ENCODE results near the gene KRT2. TPM values are rescaled to one million over a fixed set of nuclear protein-coding genes. Genes with fewer than 3 reads are reported as not detected.

The KRT2 gene
- total and polyA plus RNA-seq, 2 donors (not counting 1 experiment from before 2014, with no cell fraction given), result 0.04 TPM; not detected in 1

- no peak for ATAC-seq (ENCODE audit: low read depth)
- H3K4me1 Mint-ChIP-seq, result no peaks in the 10 kb centered on the region
- H3K27me3 Mint-ChIP-seq, result peaks cover 16% of the 10 kb centered on the region
- Histone ChIP-seq H3K27me3 (replicated peaks in 1 of 4; ENCODE audit: control extremely low read depth in 1 of 4, control insufficient read depth in 3 of 4, insufficient read depth in 4 of 4, low read length in 3 of 4) (peaks cover 0 to 4% (median 0%) of the 10 kb centered on the region in 4 experiments), H3K4me1 (ENCODE audit: control insufficient read depth in 2 of 2, insufficient read depth in 2 of 2, low read length in 2 of 2) (no peaks in the 10 kb centered on the region), H3K36me3 (replicated peaks in 1 of 2; ENCODE audit: control extremely low read depth in 1 of 2, control insufficient read depth in 1 of 2, extremely low read depth in 1 of 2, insufficient read depth in 2 of 2, low read length in 1 of 2) (no peaks in the 10 kb centered on the region), H3K79me2 (ENCODE audit: control insufficient read depth, insufficient read depth, low read length) (no peaks in the 10 kb centered on the region), H3K9me3 (ENCODE audit: control extremely low read depth in 1 of 3, control insufficient read depth in 2 of 3, insufficient read depth in 1 of 3, low read length in 2 of 3) (peaks cover 0 to 4% (median 0%) of the 10 kb centered on the region in 3 donors), H2AFZ (ENCODE audit: insufficient read depth, low read depth, low read length, poor library complexity, severe bottlenecking) (no peak overlapping the region), H3K27ac (ENCODE audit: low read length in 2 of 2) (no peak overlapping the region), H3K4me3 (ENCODE audit: control extremely low read depth in 1 of 5, extremely low read depth in 1 of 5, insufficient read depth in 1 of 5, low read depth in 2 of 5, low read length in 4 of 5) (no peak overlapping the region), H4K20me1 (ENCODE audit: control insufficient read depth, insufficient read depth, low read length, poor library complexity, severe bottlenecking) (no peaks in the 10 kb centered on the region), H3K9ac (ENCODE audit: low read length) (no peak overlapping the region), H3K4me2 (replicated peaks; ENCODE audit: low read depth, low read length, poor library complexity, severe bottlenecking) (no peak overlapping the region)
- ChIA-PET CTCF (no interaction called here), POLR2A (no interaction called here)
- H3K27ac Mint-ChIP-seq, result no peak overlapping the region
- no peak overlapping the region for H3K4me3 Mint-ChIP-seq
- no peak for TF ChIP-seq CTCF (IDR thresholded peaks at IDR 0.05)
- no peak for TF ChIP-seq EZH2 (IDR thresholded peaks at IDR 0.05; ENCODE audit: borderline replicate concordance, insufficient read depth, low read depth, low read length, poor library complexity, severe bottlenecking)
- 57% methylated on average over 6 of the region's 7 CpGs for WGBS (ENCODE audit: insufficient coverage)
- no peak for DNase-seq
- intact Hi-C loops (cut with micrococcal nuclease), result no loop called here
- H3K9me3 Mint-ChIP-seq (ENCODE audit: insufficient read depth), result no peaks in the 10 kb centered on the region
Measured at GRCh38 chr12:52645120-52645761, 6.8 kb downstream of the KRT2 start.

GRCh38 chr12:52644078-52644415 lies 8.0 kb downstream of the KRT2 start:
- H3K79me2 ChIP-seq (ENCODE audit: control insufficient read depth, insufficient read depth, low read length), result no peaks in the 10 kb centered on the region
- POLR2A ChIA-PET, result no interaction called here
- H3K4me1 ChIP-seq (ENCODE audit: control insufficient read depth in 2 of 2, insufficient read depth in 2 of 2, low read length in 2 of 2), result no peaks in the 10 kb centered on the region
- DNase-seq (no peak), ATAC-seq (ENCODE audit: low read depth) (no peak)
- no peak overlapping the region for H3K4me2 ChIP-seq (replicated peaks; ENCODE audit: low read depth, low read length, poor library complexity, severe bottlenecking)
- CTCF ChIA-PET, result no interaction called here
- H3K4me1 Mint-ChIP-seq, result no peaks in the 10 kb centered on the region
- H4K20me1 ChIP-seq (ENCODE audit: control insufficient read depth, insufficient read depth, low read length, poor library complexity, severe bottlenecking), result no peaks in the 10 kb centered on the region
- no peak overlapping the region for H3K27ac ChIP-seq (ENCODE audit: low read length in 2 of 2)
- TF ChIP-seq EZH2 (IDR thresholded peaks at IDR 0.05; ENCODE audit: borderline replicate concordance, insufficient read depth, low read depth, low read length, poor library complexity, severe bottlenecking) (no peak), CTCF (IDR thresholded peaks at IDR 0.05) (no peak)
- H3K9me3 Mint-ChIP-seq (ENCODE audit: insufficient read depth), result peaks cover 2% of the 10 kb centered on the region
- 88% methylated on average over 5 of the region's 6 CpGs for WGBS (ENCODE audit: insufficient coverage)
- H3K4me3 Mint-ChIP-seq, result no peak overlapping the region
- no peaks in the 10 kb centered on the region for H3K36me3 ChIP-seq (replicated peaks in 1 of 2; ENCODE audit: control extremely low read depth in 1 of 2, control insufficient read depth in 1 of 2, extremely low read depth in 1 of 2, insufficient read depth in 2 of 2, low read length in 1 of 2)
- no peak overlapping the region for H3K27ac Mint-ChIP-seq
- H3K9me3 ChIP-seq (ENCODE audit: control extremely low read depth in 1 of 3, control insufficient read depth in 2 of 3, insufficient read depth in 1 of 3, low read length in 2 of 3), result peaks cover 0 to 4% (median 0%) of the 10 kb centered on the region in 3 donors
- no peak overlapping the region for H3K9ac ChIP-seq (ENCODE audit: low read length)
- intact Hi-C loops (cut with micrococcal nuclease), result no loop called here
- no peak overlapping the region for H2AFZ ChIP-seq (ENCODE audit: insufficient read depth, low read depth, low read length, poor library complexity, severe bottlenecking)
- peaks cover 0 to 4% (median 0%) of the 10 kb centered on the region in 4 experiments for H3K27me3 ChIP-seq (replicated peaks in 1 of 4; ENCODE audit: control extremely low read depth in 1 of 4, control insufficient read depth in 3 of 4, insufficient read depth in 4 of 4, low read length in 3 of 4)
- H3K4me3 ChIP-seq (ENCODE audit: control extremely low read depth in 1 of 5, extremely low read depth in 1 of 5, insufficient read depth in 1 of 5, low read depth in 2 of 5, low read length in 4 of 5), result no peak overlapping the region
- H3K27me3 Mint-ChIP-seq, result peaks cover 16% of the 10 kb centered on the region

Data from B cell (primary cell).